ENCODE measurements around the gene OTOP3. TPM values are rescaled to one million over a fixed set of nuclear protein-coding genes. Genes with fewer than 3 reads are reported as not detected.

The OTOP3 gene
- total RNA-seq, 1 experiment from 2014 or later, result not detected

GRCh38 chr17:74893936-74894671 is 41.6 kb upstream of the OTOP3 start:
- no peaks in the 10 kb centered on the region for H3K9me3 ChIP-seq
- CTCF ChIA-PET, result interaction anchor here (1.4 kb wide), 1 partner anchor 64 kb away, joined by 10 read pairs; no protein-coding TSS in a partner anchor
- H3K27me3 ChIP-seq (replicated peaks; ENCODE audit: control insufficient read depth, insufficient read depth, low read length), result no peaks in the 10 kb centered on the region
- H3K36me3 ChIP-seq (ENCODE audit: control insufficient read depth, insufficient read depth, low read length), result no peaks in the 10 kb centered on the region
- Mint-ChIP-seq H3K4me3 (ENCODE audit: unreplicated experiment) (peak overlapping the region; percentile 73), H3K27ac (ENCODE audit: unreplicated experiment) (no peak overlapping the region), H3K4me1 (ENCODE audit: low read depth, unreplicated experiment) (peaks cover 9% of the 10 kb centered on the region), H3K9me3 (ENCODE audit: unreplicated experiment) (no peaks in the 10 kb centered on the region), H3K36me3 (ENCODE audit: insufficient read depth, unreplicated experiment) (no peaks in the 10 kb centered on the region), H3K27me3 (ENCODE audit: insufficient read depth, unreplicated experiment) (peaks cover 6% of the 10 kb centered on the region)
- peaks cover 5% of the 10 kb centered on the region; the same call in 1 of the 2 replicates for H3K4me1 ChIP-seq
- no peak for TF ChIP-seq CTCF (IDR thresholded peaks at IDR 0.05; ENCODE audit: insufficient read depth in 1 of 2, low read depth in 1 of 2, low read length in 1 of 2, severe bottlenecking in 1 of 2, unreplicated experiment in 1 of 2)
- intact Hi-C loops (cut with micrococcal nuclease; ENCODE audit: unreplicated experiment), result no loop called here
- no peak for DNase-seq
- peak overlapping the region; percentile 58 for H3K4me3 ChIP-seq (ENCODE audit: low read depth, low read length)
- POLR2A ChIA-PET, result interaction anchor here (1.0 to 1.3 kb wide), 2 partner anchors 21 to 42 kb away, joined by 3 read pairs; partner anchors contain the start of gene FDXR
- no TSS peak for BruUV-seq (replicated peaks)

GRCh38 chr17:74898376-74898946 is 37.2 kb upstream of the OTOP3 start:
- ChIA-PET POLR2A (interaction anchor here (1.2 kb wide), 1 partner anchor 25 kb away, joined by 3 read pairs; the partner anchor contains the start of gene FDXR), CTCF (interaction anchor here (1.1 kb wide), 1 partner anchor 62 kb away, joined by 3 read pairs; no protein-coding TSS in a partner anchor)
- no peak for DNase-seq
- Histone ChIP-seq H3K9me3 (no peaks in the 10 kb centered on the region), H3K27me3 (replicated peaks; ENCODE audit: control insufficient read depth, insufficient read depth, low read length) (no peaks in the 10 kb centered on the region), H3K36me3 (ENCODE audit: control insufficient read depth, insufficient read depth, low read length) (no peaks in the 10 kb centered on the region), H3K4me3 (ENCODE audit: low read depth, low read length) (no peak overlapping the region), H3K4me1 (no peaks in the 10 kb centered on the region; the same call in 1 of the 2 replicates)
- Mint-ChIP-seq H3K4me3 (ENCODE audit: unreplicated experiment) (no peak overlapping the region), H3K9me3 (ENCODE audit: unreplicated experiment) (no peaks in the 10 kb centered on the region), H3K4me1 (ENCODE audit: low read depth, unreplicated experiment) (peaks cover 9% of the 10 kb centered on the region), H3K36me3 (ENCODE audit: insufficient read depth, unreplicated experiment) (no peaks in the 10 kb centered on the region), H3K27me3 (ENCODE audit: insufficient read depth, unreplicated experiment) (peaks cover 9% of the 10 kb centered on the region), H3K27ac (ENCODE audit: unreplicated experiment) (no peak overlapping the region)
- TF ChIP-seq CTCF (IDR thresholded peaks at IDR 0.05; ENCODE audit: insufficient read depth in 1 of 2, low read depth in 1 of 2, low read length in 1 of 2, severe bottlenecking in 1 of 2, unreplicated experiment in 1 of 2), result no peak
- no TSS peak for BruUV-seq (replicated peaks)
- intact Hi-C loops (cut with micrococcal nuclease; ENCODE audit: unreplicated experiment), result no loop called here

- Histone ChIP-seq H3K27me3 (replicated peaks; ENCODE audit: control insufficient read depth, insufficient read depth, low read length) (no peaks in the 10 kb centered on the region), H3K4me1 (no peaks in the 10 kb centered on the region; the same call in 1 of the 2 replicates), H3K36me3 (ENCODE audit: control insufficient read depth, insufficient read depth, low read length) (no peaks in the 10 kb centered on the region), H3K4me3 (ENCODE audit: low read depth, low read length) (no peak overlapping the region), H3K9me3 (no peaks in the 10 kb centered on the region)
- DNase-seq, result no peak
- H3K4me1 Mint-ChIP-seq (ENCODE audit: low read depth, unreplicated experiment), result no peaks in the 10 kb centered on the region
- BruUV-seq (replicated peaks), result no TSS peak
- no peak overlapping the region for H3K4me3 Mint-ChIP-seq (ENCODE audit: unreplicated experiment)
- H3K9me3 Mint-ChIP-seq (ENCODE audit: unreplicated experiment), result no peaks in the 10 kb centered on the region
- POLR2A ChIA-PET, result no interaction called here
- intact Hi-C loops (cut with micrococcal nuclease; ENCODE audit: unreplicated experiment), result no loop called here
- H3K27me3 Mint-ChIP-seq (ENCODE audit: insufficient read depth, unreplicated experiment), result peaks cover 9% of the 10 kb centered on the region
- no peak overlapping the region for H3K27ac Mint-ChIP-seq (ENCODE audit: unreplicated experiment)
- no peak for TF ChIP-seq CTCF (IDR thresholded peaks at IDR 0.05; ENCODE audit: insufficient read depth in 1 of 2, low read depth in 1 of 2, low read length in 1 of 2, severe bottlenecking in 1 of 2, unreplicated experiment in 1 of 2)
- CTCF ChIA-PET, result no interaction called here
- no peaks in the 10 kb centered on the region for H3K36me3 Mint-ChIP-seq (ENCODE audit: insufficient read depth, unreplicated experiment)
Observed at GRCh38 chr17:74900208-74900607, 35.5 kb upstream of the OTOP3 start.

All from Caco-2 (cell line).